Hematopoietic multipotent progenitor cell treated with erythropoietin and hydrocortisone succinate and interleukin-3 and kit ligand, for 17 days (in vitro differentiated cells): Measurements from ENCODE around the gene ANAPC2.

Experiments used
- DNase-seq: peaks from one replicate; pipeline ENCODE4 v3.0.0-alpha.2; 2015; ENCODE audit warnings: low spot score

The ANAPC2 gene

DNA sequence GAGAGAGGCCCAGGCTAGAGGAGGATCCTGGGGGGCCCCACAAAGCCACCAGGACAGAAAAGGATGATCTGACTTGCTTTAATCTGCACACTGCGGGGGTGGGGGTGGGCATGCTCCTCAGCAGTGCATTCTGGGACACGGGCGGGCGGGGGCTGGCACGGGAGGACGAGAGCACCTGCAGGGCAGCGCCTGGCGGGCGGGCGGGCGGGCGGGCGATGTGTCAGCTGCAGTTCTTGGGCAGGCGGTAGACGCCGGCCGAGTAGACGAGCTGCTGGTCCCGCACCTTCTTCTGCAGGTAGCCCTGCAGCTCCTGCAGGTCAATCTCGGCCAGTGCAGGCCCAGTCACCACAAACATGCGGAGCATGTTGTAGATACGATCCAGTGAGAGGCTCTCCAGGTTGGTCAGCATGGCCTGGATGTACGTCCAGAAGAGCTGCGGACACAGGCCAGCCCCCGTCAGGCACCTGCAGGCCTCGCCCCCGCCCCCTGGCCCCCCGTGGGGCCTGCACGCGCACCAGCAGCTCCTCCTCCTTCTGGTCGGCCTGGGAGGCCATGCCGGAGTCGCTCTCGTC, 13.6 kb downstream of the ANAPC2 start:
- DNase-seq = no peak

DNA sequence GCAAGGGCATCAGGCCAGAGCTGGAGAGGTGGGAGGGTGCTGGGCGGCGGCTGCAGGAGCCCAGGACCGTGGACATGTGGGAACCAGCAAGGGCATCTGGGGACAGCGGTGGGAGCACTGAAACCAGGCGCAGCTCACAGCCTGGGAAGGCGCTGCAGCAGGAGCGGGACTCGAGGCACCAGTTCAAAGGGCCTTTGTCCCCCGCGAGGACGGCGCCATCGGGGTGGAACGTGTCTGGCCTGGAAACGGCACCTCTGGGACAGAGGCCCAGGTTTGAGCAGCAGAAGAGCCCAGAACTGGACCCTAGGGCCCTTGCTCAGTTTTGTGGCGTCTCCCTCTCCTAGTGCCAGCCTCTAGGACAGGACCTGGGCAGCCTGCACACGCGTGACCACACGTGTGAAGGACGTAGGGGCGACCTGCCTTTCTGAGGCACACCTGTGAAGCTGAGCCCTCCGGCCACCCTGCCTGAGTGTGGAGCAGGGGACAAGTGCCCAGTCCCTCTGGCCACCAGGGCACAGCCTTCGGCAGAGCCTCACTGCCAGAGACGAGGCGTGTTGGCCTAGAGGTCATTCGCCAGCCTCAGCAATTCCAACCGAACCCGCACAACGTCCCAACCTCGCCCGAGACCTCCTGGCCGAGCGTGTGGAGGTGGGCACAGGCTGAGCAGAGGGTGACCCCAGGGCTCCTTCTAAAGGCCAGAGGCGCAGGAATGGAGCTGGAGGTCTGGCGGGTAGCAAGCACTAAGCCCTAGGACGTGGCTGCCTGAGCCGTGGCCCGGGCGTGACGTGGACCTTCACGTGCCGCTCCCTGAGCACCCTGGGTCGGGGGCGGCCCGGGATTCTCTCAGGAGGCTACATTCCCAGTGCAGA, 14.3 kb downstream of the ANAPC2 start:
- DNase-seq = no peak

DNA sequence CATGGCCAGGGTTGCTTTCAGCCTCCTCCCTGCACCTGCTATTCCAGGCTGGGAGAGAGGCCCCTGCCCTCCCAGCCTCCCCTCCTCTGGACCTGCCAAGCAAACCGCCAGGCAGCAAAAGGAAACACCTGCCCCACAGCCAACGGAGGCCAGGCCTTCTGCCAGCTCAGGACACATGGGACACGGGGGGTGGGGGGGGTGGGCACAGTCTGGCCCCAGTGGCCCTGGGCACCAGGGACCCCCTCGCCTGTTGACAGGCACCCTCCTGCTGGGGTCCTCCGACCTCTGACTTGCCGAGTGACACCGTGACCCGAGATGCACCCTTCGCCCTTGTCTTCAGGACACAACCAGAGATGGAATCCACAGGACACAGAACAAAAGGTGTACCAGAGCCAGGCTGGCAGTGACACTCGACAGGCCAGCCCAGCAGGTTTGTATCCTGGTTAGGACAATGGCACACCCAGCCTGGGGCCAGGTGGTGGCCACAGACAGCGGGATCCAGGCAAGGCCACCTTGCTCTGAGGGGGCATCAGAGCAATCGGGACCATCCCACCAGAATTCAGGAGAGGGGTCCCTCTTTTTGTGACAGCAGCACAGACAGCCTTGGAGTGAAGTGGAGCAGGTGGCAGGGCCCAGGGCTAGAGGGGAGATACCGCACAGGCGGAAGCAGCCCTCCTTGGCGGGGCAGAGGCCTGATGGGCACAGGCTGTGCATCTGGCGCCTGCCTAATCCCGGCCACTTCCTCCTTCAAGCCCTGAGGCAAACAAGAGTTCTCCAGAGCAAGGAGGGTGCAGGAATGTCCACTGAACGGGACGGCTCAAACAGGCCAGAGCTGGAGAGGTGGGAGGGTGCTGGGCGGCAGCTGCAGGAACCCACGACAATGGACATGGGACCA, 15.2 kb downstream of the ANAPC2 start:
- no peak for DNase-seq

DNA sequence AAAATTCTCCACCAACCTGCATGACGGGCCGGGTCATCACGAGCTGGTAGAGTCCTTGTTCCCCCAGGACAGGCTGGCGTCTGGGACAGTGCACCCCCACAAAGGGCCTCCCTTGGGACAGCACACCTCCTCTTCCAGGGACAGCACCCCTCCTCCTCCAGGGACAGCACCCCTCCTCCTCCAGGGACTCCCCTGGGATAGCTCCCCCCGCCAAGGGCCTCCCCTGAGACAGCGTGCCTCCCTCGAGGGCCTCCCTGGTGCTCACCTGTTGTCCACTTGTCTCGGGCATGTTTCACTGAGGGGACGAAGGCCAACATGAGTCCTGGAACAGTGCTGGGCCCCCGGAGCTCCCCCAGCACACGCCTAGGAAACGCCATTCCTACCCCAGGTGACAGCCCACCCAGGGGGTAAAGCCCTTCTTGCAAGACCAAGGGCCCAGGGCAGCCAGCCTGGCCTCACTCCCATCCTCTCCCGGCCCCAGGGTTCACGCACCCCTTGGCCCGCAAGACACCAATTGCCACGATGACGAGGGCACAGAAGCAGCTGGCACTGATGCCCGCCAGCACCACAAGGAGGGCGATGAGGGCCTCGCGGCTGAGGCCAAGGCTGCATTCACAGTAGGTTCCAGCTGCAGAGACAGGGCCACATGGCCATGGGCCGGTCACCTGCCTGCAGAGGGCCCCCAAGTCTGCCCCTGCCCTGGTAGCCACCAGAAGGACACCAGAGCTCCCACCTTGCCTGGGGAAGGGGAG, 17.0 kb downstream of the ANAPC2 start:
- no peak for DNase-seq

DNA sequence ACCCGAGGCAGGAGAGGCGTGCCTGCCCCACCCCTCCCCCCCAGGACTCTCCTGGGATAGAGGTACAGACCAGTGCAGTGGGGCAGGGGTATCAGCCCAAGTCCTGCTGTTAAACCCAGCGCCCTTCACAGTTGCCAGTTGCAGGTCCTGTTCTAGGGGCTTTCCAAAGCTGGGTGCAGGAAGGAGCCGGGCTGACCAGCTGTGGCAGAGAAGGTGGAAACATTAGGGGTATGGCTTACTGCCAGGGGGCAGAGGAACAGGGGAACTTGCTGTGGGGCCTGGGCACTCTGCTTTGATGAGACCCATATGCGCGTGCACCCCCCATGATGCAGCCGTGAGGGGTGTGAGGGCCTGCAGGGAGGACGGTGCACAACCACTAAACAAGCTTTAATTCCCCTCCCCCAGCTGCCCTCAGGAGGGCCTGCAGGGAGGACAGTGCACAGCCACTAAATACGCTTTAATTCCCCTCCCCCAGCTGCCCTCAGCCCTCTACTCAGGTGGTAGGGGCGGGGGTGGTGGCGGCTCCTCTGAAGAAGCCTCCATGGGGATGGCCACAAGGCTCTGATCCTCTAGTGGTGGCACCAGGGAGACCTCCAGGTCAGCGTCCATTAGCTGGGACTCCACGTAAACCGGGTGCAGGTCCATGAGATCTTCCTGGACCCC, 17.7 kb downstream of the ANAPC2 start:
- no peak for DNase-seq

- DNase-seq = no peak
Measured at GRCh38 chr9:137169896-137170358, 18.4 kb downstream of the ANAPC2 start, which contains the start of gene LRRC26. TSS of gene LRRC26 (minus strand) at chr9:137170051. CDS start at chr9:137169943, 108 bp downstream.

- no peak for DNase-seq
Measured at GRCh38 chr9:137168904-137169856, 19.2 kb downstream of the ANAPC2 start.

DNA sequence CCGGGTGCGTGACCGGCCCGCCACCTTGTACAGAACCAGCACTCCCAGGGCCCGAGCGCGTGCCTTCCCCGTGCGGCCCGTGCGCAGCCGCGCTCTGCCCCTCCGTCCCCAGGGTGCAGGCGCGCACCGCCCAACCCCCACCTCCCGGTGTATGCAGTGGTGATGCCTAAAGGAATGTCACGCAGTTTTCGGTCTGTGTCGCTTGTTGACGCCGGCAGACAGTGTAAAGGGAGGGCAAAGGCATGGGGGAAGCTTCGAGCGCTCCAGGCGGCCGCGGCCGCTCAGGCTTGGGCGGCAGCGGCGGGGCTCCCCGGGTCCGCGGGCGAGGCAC, 19.8 kb downstream of the ANAPC2 start:
- no peak for DNase-seq

GRCh38 chr9:137167747-137168572, 20.4 kb downstream of the ANAPC2 start:
- DNase-seq = no peak

- DNase-seq = no peak
Measured at GRCh38 chr9:137167277-137167746, 21.0 kb downstream of the ANAPC2 start.

DNA sequence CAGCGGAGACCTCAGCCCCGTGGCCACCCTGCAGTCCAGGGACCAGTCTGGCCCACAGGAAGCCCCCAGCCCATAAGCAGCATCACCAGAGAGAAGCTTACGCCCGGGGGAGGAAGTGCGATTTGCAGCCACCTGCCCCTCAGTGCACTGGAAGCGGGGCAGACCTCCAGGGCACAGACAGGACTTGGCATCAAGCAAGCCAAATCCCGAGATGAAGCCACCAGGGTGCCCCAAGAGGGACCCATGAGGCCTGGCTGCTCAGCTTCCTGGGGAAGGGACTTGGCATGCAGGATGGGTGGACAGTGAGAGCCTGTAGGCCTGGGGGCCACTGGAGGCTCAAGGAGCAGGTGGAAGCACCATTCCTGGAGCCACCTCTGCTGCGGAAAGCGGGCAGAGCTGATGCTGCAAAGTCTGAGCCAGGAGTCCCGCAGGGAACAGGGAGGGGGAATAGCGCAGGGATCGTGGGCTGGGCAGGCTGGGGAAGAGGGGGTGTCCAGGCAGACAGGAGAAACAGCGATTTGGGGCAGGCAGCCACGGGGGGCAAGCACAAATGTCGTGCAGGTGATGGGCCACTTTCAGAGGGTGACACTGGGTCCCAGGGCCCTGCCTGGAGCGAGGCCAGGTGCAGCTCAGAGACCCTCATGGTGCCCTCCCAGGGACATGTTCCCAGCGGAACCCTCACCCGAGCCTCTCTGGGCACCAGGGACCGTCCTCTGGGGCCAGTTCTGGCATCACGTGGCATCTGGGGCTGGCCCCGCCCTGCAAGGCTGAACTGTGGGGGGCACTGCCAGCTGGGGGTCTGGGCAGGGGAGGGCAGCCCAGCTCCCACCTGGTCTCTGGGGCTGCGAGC, 21.8 kb downstream of the ANAPC2 start:
- no peak for DNase-seq

GRCh38 chr9:137165250-137165836, 23.0 kb downstream of the ANAPC2 start:
- no peak for DNase-seq

DNA sequence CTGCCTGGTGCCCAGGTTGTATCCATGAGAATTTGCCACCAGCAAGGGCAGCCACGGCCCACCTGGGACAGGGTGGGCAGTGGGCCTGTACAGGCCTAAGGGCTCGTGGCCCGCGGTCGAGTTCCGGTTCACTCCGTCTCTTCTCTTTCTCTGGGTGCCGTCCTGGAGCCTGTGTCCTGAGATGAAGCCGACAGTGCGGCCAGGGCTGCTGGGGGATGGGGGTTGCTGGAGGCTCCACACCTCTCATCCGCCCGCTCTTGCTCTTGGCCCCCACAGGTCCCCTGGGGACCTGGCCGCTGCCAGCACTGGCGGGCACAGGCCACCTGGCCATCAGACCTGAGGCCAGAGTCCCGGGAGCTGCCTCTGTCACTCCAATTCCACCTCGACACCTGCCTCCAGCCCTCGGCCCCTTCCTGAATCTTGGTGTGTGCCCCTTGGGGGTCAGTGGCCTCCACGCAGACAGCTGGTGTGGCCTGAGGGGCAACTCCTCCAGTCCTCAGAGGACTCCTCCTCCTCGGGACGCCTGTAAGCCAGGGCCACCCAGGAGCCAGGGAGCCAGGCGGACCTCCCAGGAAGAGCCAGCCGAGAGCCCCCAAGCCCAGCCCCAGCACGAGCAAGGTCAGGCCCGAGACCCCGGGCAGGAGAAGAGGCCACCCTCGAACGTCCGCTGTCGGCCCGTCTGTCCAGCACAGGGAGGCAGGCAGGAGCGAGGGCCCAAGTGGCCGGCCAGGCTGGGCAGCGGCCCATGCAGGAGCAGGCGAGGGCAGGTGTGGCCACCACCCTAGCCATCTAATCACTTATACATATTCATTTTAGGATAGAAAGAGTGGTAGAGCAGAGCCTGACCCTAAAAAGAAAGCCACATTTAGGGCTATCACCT, 23.8 kb downstream of the ANAPC2 start:
- no peak for DNase-seq

GRCh38 chr9:137163805-137164204, 24.6 kb downstream of the ANAPC2 start:
- no peak for DNase-seq

DNA sequence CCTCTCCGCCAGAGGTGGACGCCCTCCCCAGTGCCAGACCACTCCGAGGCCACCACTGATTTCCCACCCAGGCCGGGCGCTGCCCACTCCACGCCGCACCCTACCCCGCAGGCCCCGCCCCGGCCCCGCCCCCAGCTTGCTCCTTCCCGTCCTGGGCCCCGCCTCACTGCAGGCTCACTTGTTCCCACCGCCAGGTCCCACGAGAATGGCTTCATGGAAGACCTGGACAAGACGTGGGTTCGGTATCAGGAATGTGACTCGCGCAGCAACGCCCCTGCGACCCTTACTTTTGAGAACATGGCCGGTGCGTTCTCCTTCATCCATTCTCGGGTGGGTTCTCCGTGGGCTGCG, 25.0 kb downstream of the ANAPC2 start:
- DNase-seq = no peak

- DNase-seq = peak; percentile 25
Measured at GRCh38 chr9:137162505-137163364, 25.6 kb downstream of the ANAPC2 start.
